Mucosa of gallbladder (tissue), 1 donor: Measurements from ENCODE around the gene PLOD3. TPM values are rescaled to one million over a fixed set of nuclear protein-coding genes. Genes with fewer than 3 reads are reported as not detected.

Experiments used
- DNase-seq: peaks from one replicate; pipeline ENCODE4 v3.0.0-alpha.2; 2020; ENCODE audit warnings: low spot score
- total RNA-seq: library from RNA; stranded (reverse); gene quantifications from one replicate; pipeline ENCODE4 v1.2.1, GENCODE V29; 2021
- donor health status: DM: no; HTN: no; CAD: no.

The PLOD3 gene
- total RNA-seq, 1 donor from 2014 or later, result 104 TPM

- DNase-seq, result no peak
Observed at GRCh38 chr7:101238226-101239182, 21.1 kb upstream of the PLOD3 start.

GRCh38 chr7:101237206-101238067, 20.1 kb upstream of the PLOD3 start, which contains the start of gene CLDN15:
Gene CLDN15 (minus strand): TSS chr7:101237802. CDS start chr7:101237581, 221 bp downstream.
- DNase-seq, result peak; percentile 52

GRCh38 chr7:101236292-101236835, 19.0 kb upstream of the PLOD3 start:
- DNase-seq, result no peak

GRCh38 chr7:101235522-101235921, 18.1 kb upstream of the PLOD3 start:
- DNase-seq, result peak; percentile 57

DNA sequence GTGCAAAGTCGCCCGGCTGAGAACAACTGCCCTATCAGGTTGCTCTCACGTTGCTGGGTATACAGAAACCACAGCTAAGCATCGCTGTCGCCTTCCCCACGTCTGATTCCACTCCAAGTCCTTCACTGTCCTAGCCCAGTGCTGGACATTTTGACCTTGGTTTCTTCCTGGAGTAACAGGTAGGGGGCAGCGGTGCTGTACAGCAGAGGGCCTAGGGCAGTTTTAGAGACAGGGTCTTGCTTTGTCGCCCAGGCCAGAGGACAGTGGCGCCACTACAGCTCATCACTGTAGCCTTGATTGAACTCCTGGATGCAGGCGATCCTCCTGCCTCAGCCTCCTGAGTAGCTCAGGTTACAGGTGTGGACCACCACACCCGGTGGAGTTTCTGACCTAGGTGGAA, 17.7 kb upstream of the PLOD3 start:
- DNase-seq, result no peak

DNA sequence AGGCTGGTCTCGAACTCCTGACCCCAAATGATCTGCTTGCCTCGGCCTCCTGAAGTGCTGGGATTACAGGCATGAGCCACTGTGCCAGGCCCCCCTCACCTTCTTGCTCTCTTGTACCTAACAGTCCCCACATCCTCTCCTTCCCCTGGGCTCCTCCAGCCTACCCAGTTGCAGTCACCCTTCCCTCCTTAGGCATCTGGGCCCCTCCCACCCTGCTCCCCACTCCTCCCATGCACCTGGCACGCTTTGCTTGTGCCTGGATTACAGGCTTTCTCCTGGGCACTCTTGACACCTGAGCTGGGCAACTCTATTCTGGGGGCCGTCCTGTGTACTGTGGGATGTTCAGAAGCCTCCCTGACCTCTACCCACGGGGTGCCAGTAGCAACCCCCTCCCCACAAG, 17.3 kb upstream of the PLOD3 start:
- DNase-seq, result no peak

DNA sequence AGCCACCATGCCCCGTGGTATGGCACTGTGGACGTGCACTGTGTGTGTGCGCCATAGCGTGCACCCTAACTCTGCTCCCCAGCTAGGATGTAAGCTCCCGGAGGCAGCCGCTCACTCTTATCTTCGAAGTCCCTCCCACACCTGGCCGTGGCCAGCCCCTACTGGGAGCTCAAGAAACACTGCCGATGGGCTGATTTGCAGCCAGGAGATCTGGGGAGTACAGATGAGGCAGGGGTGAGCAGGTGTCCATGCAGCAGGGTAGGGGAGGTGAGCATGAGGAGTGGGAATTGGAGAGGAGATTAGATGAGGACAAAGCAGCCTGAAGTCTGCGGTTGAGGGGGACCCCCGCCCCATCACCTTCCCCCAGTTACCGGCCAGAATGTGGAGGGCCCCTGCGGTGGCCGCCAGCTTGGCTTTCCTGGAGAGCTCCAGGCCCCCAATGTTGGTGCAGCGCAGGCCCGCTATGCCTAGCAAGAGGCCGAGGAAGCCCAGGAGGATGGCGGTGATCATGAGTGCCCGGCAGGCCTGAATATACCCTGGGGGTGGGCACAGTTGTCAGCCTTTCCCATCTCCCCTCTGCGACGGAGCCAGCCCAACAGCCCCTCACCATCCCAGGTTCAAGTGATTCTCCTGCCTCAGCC, 16.6 kb upstream of the PLOD3 start:
- DNase-seq, result no peak

GRCh38 chr7:101232141-101232850, 14.9 kb upstream of the PLOD3 start:
- DNase-seq, result peak; percentile 64

DNA sequence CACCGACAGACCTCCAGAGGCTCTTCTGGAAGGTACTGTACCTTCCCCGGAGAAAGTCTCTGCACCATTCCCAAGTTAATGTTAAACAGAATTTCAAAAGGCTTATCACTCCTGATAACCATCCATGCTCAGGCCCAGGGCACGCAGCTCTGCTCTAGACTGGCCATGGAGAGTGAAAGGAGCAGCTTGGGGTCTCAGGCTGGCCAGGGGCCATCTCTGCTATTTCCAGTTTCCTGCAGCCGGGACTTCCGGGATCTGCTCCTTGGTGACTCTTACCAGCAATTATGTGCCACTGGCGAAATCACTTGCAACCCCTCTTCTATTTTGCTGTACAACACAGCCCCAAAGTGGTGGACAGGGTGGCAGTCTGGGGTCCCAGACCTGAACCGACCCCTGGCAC, 14.3 kb upstream of the PLOD3 start:
- no peak for DNase-seq

GRCh38 chr7:101226721-101227120, 9.3 kb upstream of the PLOD3 start:
- no peak for DNase-seq

- DNase-seq, result no peak
Observed at GRCh38 chr7:101225650-101226049, 8.3 kb upstream of the PLOD3 start.

DNA sequence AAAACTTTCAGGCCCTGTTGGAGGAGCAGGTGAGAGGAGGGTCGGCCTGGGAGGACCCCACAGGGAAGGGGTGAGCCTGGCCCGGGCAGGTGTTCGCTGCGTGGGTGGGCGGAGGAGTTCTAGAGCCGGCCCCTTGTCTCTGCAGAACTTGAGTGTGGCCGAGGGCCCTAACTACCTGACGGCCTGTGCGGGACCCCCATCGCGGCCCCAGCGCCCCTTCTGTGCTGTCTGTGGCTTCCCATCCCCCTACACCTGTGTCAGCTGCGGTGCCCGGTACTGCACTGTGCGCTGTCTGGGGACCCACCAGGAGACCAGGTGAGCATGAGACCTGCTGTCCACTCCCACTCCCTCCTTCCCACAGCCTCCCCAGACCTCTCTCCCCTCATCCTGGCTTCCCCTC, 6.1 kb upstream of the PLOD3 start:
- DNase-seq, result no peak

- DNase-seq, result no peak
Observed at GRCh38 chr7:101222275-101222830, 5.0 kb upstream of the PLOD3 start.

GRCh38 chr7:101220295-101220694, 2.9 kb upstream of the PLOD3 start:
- no peak for DNase-seq

DNA sequence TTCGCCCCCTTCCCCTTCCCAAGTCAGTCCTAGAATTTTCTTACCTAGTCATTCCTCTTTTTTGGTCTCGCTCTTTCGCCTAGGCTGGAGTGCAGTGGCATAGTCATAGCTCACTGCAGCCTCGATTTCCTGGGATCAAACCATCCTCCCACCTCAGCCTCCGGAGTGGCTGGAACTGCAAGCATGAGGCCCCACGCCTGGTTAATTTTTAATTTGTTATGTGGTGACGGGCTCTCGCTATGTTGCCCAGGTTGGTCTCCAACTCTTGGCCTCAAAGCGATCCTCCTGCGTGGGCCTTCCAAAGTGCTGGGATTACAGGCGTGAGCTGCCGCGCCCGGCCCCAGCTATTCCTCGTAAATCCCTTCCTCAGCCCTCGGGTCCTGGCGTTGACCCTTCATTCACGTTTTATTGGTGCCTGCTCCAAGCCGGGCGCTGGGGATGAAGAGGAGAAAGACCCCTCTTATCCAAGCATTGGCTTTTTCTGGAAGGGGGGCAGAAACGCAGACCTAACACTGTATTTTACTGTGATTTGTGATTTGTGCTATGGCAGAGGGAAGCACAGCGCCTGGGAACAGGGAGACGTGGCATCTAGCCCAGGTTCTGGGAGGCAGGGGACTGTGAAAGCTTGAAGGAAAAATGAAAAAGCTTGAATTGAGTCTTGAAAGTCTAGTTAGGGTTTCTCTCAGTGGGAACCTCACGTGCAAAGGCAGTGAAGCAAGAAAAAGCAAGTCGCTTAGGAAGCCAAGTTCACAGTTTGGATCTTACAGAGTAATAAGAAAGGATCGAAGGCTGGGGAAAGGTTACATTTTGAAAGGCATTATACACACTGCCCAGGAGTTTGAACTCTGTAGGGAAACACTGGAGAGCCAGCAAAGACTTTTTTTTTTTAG, 1.1 kb upstream of the PLOD3 start:
- no peak for DNase-seq

DNA sequence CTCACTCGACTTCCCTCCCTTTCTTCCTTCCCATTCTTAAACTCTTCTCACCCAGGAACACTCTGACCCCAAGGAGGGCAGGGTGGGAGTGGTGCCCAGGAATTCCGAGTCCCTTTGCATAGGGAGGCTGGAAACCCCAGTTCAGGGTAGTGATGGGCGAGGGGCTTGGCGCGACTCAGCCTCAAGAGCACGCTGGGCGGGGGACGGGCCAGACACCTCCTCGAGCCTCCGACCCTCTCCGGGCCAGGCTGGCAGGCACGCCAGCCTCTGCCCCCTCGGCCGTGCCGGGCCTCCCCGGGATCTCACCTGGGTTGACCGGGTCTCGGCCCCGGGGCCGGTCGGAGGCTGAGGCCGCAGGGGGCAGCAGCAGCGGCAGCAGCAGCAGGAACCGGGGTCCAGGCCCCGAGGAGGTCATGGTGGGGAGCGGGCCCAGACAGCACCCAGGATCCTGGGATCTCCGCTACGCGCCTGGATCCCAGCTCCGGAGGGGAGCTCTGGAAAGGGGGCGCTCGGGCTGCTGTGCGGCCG, 457 bp downstream of the PLOD3 start:
- DNase-seq, result no peak

GRCh38 chr7:101216001-101216859, 1.2 kb downstream of the PLOD3 start:
- DNase-seq, result no peak

GRCh38 chr7:101212014-101212413, 5.4 kb downstream of the PLOD3 start:
- DNase-seq, result no peak
